Measurements from ENCODE around the gene GPR137B. TPM values are rescaled to one million over a fixed set of nuclear protein-coding genes. Genes with fewer than 3 reads are reported as not detected.
A peak's percentile ranks its signal among the peaks of the same experiment; 100 is the strongest.

GPR137B gene
- total and polyA plus RNA-seq, 4 donors = 2.2 to 8.6 (median 5.3) TPM

DNA sequence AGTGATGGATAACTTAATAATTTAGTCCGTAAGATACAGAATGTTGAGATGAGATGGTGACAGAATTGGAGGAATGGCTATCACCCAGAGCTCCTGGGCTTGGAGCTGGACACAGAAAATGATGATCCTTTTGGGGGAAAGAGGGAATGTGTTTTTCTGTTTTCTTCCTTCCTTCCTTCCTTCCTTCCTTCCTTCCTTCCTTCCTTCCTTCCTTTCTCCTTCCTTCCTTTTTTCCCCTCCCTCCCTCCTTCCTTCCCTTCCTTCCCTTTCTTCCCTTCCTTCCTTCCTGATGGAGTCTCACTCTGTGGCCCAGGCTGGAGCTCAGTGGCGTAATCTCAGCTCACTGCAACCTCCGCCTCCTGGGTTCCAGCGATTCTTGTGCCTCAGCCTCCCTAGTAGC is 2.8 kb upstream of the GPR137B start:
- Histone ChIP-seq H3K9ac (ENCODE audit: low read depth in 1 of 2, low read length in 2 of 2) (no peak overlapping the region), H3K4me3 (ENCODE audit: low read depth in 1 of 3, low read length in 3 of 3) (no peak overlapping the region), H3K27me3 (ENCODE audit: control insufficient read depth in 4 of 4, insufficient read depth in 4 of 4, low read length in 3 of 4) (peaks cover 0 to 3% (median 0%) of the 10 kb centered on the region in 4 donors), H3K36me3 (ENCODE audit: control insufficient read depth in 4 of 4, insufficient read depth in 3 of 4, low read depth in 1 of 4, low read length in 3 of 4) (no peaks in the 10 kb centered on the region), H3K27ac (ENCODE audit: low read depth in 1 of 2, low read length in 2 of 2) (no peak overlapping the region), H3K9me3 (ENCODE audit: control insufficient read depth in 4 of 4, low read length in 3 of 4) (no peaks in the 10 kb centered on the region), H3K4me1 (ENCODE audit: control insufficient read depth in 4 of 4, insufficient read depth in 4 of 4, low read length in 3 of 4) (peaks cover 0 to 20% (median 15%) of the 10 kb centered on the region in 4 donors)
- no peak for DNase-seq (ENCODE audit: low spot score)
- 94% methylated on average over 4 of the region's 4 CpGs for WGBS
- no peak for TF ChIP-seq TAF1 (conservative IDR thresholded peaks at IDR 0.05)
- TF ChIP-seq FOXA1 (IDR thresholded peaks at IDR 0.05) = no peak
- TF ChIP-seq, protein P1, sequence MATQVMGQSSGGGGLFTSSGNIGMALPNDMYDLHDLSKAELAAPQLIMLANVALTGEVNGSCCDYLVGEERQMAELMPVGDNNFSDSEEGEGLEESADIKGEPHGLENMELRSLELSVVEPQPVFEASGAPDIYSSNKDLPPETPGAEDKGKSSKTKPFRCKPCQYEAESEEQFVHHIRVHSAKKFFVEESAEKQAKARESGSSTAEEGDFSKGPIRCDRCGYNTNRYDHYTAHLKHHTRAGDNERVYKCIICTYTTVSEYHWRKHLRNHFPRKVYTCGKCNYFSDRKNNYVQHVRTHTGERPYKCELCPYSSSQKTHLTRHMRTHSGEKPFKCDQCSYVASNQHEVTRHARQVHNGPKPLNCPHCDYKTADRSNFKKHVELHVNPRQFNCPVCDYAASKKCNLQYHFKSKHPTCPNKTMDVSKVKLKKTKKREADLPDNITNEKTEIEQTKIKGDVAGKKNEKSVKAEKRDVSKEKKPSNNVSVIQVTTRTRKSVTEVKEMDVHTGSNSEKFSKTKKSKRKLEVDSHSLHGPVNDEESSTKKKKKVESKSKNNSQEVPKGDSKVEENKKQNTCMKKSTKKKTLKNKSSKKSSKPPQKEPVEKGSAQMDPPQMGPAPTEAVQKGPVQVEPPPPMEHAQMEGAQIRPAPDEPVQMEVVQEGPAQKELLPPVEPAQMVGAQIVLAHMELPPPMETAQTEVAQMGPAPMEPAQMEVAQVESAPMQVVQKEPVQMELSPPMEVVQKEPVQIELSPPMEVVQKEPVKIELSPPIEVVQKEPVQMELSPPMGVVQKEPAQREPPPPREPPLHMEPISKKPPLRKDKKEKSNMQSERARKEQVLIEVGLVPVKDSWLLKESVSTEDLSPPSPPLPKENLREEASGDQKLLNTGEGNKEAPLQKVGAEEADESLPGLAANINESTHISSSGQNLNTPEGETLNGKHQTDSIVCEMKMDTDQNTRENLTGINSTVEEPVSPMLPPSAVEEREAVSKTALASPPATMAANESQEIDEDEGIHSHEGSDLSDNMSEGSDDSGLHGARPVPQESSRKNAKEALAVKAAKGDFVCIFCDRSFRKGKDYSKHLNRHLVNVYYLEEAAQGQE (IDR thresholded peaks at IDR 0.05) = no peak
- TF ChIP-seq, protein P2, sequence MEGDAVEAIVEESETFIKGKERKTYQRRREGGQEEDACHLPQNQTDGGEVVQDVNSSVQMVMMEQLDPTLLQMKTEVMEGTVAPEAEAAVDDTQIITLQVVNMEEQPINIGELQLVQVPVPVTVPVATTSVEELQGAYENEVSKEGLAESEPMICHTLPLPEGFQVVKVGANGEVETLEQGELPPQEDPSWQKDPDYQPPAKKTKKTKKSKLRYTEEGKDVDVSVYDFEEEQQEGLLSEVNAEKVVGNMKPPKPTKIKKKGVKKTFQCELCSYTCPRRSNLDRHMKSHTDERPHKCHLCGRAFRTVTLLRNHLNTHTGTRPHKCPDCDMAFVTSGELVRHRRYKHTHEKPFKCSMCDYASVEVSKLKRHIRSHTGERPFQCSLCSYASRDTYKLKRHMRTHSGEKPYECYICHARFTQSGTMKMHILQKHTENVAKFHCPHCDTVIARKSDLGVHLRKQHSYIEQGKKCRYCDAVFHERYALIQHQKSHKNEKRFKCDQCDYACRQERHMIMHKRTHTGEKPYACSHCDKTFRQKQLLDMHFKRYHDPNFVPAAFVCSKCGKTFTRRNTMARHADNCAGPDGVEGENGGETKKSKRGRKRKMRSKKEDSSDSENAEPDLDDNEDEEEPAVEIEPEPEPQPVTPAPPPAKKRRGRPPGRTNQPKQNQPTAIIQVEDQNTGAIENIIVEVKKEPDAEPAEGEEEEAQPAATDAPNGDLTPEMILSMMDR (IDR thresholded peaks at IDR 0.05; ENCODE audit: low read depth, low read length, missing input control) = no peak
- TF ChIP-seq HNF4A (conservative IDR thresholded peaks at IDR 0.05) = no peak
- no peak for TF ChIP-seq JUND (IDR thresholded peaks at IDR 0.05)
- no peak for TF ChIP-seq RXRA (IDR thresholded peaks at IDR 0.05)

DNA sequence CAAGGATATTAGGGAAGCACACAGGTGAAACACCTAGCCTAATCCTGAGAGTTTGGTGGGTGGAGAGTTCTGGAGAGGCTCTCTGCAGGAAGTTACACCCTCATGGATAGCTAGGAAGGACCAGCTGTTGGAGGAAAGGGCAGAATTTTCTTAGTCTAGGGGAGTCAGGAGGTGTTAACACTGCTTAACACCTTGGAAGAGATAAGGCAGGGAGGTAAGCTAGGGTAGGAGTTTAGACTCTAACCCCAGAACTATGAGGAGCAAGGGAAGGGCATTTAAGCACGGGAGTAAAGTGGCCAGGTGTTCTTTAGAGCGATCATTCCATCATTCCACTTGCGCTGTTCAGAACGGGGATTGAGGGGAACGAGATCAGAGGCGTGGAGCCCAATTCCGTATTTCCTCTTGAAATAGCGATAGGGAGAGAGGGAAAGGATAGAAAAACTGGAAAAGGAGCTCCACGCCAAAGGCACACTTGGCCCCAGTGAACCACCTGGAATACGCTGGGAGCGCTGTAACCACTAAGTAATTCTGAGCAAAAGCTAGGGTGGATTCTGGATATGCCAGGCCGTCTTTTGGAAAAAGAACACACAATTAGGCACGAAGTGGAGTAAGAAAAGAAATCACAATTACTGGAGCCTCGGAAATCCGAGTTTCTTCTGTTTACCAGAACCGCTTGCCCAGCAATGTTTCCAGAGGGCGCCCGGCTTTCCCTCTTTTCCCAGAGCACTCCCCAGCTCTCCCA is 1.5 kb upstream of the GPR137B start:
- peak overlapping the region in 1 of 2 donors; percentile 7 for H3K27ac ChIP-seq (ENCODE audit: low read depth in 1 of 2, low read length in 2 of 2)
- peak overlapping the region; percentile 33 to 85 (median 49) for H3K4me3 ChIP-seq (ENCODE audit: low read depth in 1 of 3, low read length in 3 of 3)
- no peaks in the 10 kb centered on the region for H3K9me3 ChIP-seq (ENCODE audit: control insufficient read depth in 4 of 4, low read length in 3 of 4)
- 14% methylated on average over 18 of the region's 18 CpGs for WGBS
- H3K9ac ChIP-seq (ENCODE audit: low read depth in 1 of 2, low read length in 2 of 2) = no peak overlapping the region
- DNase-seq (ENCODE audit: low spot score) = no peak
- no peaks in the 10 kb centered on the region for H3K36me3 ChIP-seq (ENCODE audit: control insufficient read depth in 4 of 4, insufficient read depth in 3 of 4, low read depth in 1 of 4, low read length in 3 of 4)
- no peaks in the 10 kb centered on the region for H3K27me3 ChIP-seq (ENCODE audit: control insufficient read depth in 4 of 4, insufficient read depth in 4 of 4, low read length in 3 of 4)
- H3K4me1 ChIP-seq (ENCODE audit: control insufficient read depth in 4 of 4, insufficient read depth in 4 of 4, low read length in 3 of 4) = peaks cover 0 to 20% (median 15%) of the 10 kb centered on the region in 4 donors
- TF ChIP-seq, protein P1 (IDR thresholded peaks at IDR 0.05) = no peak
- TF ChIP-seq SP1 (IDR thresholded peaks at IDR 0.05) (no peak), EGR1 (IDR thresholded peaks at IDR 0.05; ENCODE audit: low read depth in 2 of 2) (no peak)
- TF ChIP-seq, protein P2 (IDR thresholded peaks at IDR 0.05; ENCODE audit: low read depth, low read length, missing input control) = no peak
- TF ChIP-seq, protein P3, sequence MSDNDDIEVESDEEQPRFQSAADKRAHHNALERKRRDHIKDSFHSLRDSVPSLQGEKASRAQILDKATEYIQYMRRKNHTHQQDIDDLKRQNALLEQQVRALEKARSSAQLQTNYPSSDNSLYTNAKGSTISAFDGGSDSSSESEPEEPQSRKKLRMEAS (IDR thresholded peaks at IDR 0.05) = no peak
